IPS-18a (cell line): ENCODE measurements around the gene VWA3B.

ENCODE experiments used
- H3K27ac ChIP-seq: one replicate; pipeline ENCODE4 v1.5.1; 2013; ENCODE audit warnings: low read length
- H3K27me3 ChIP-seq: one replicate; pipeline ENCODE4 v1.6.1; 2013; ENCODE audit warnings: mild to moderate bottlenecking, low read length; ENCODE audit not compliant: control insufficient read depth, insufficient read depth
- H3K36me3 ChIP-seq: one replicate; pipeline ENCODE4 v1.6.1; 2013; ENCODE audit warnings: low read depth, low read length; ENCODE audit not compliant: control insufficient read depth
- H3K4me1 ChIP-seq: one replicate; pipeline ENCODE4 v1.6.1; 2013; ENCODE audit warnings: low read depth, low read length; ENCODE audit not compliant: control insufficient read depth
- H3K4me3 ChIP-seq: one replicate; pipeline ENCODE4 v1.5.1; 2013; ENCODE audit warnings: low read length
- H3K9ac ChIP-seq: one replicate; pipeline ENCODE4 v1.6.1; 2013; ENCODE audit warnings: mild to moderate bottlenecking, low read length, moderate library complexity
- H3K9me3 ChIP-seq: one replicate; pipeline ENCODE4 v1.6.1; 2013; ENCODE audit warnings: low read depth, low read length; ENCODE audit not compliant: control insufficient read depth

Gene VWA3B

GRCh38 chr2:98181346-98181745 is 94.4 kb downstream of the VWA3B start:
- H3K27ac ChIP-seq, result no peak overlapping the region
- no peak overlapping the region for H3K9ac ChIP-seq
- H3K36me3 ChIP-seq, result no peaks in the 10 kb centered on the region
- H3K27me3 ChIP-seq, result no peaks in the 10 kb centered on the region
- no peaks in the 10 kb centered on the region for H3K9me3 ChIP-seq
- no peak overlapping the region for H3K4me3 ChIP-seq
- peaks cover 11% of the 10 kb centered on the region for H3K4me1 ChIP-seq

GRCh38 chr2:98185801-98186200 is 98.8 kb downstream of the VWA3B start:
- H3K27me3 ChIP-seq, result no peaks in the 10 kb centered on the region

GRCh38 chr2:98187194-98187593 is 100.2 kb downstream of the VWA3B start:
- no peak overlapping the region for H3K4me3 ChIP-seq
- H3K9me3 ChIP-seq, result no peaks in the 10 kb centered on the region
- H3K27me3 ChIP-seq, result no peaks in the 10 kb centered on the region
- no peak overlapping the region for H3K9ac ChIP-seq
- no peaks in the 10 kb centered on the region for H3K4me1 ChIP-seq
- no peak overlapping the region for H3K27ac ChIP-seq
- no peaks in the 10 kb centered on the region for H3K36me3 ChIP-seq

More at GRCh38 chr2:98185801-98186200, 98.8 kb downstream of the VWA3B start:
- H3K27ac ChIP-seq, result no peak overlapping the region
- no peaks in the 10 kb centered on the region for H3K9me3 ChIP-seq
- H3K4me1 ChIP-seq, result no peaks in the 10 kb centered on the region
- H3K36me3 ChIP-seq, result no peaks in the 10 kb centered on the region
- H3K4me3 ChIP-seq, result no peak overlapping the region
- no peak overlapping the region for H3K9ac ChIP-seq

- Histone ChIP-seq H3K27ac (no peak overlapping the region), H3K27me3 (no peaks in the 10 kb centered on the region), H3K9me3 (no peaks in the 10 kb centered on the region), H3K9ac (no peak overlapping the region), H3K4me1 (no peaks in the 10 kb centered on the region), H3K36me3 (no peaks in the 10 kb centered on the region), H3K4me3 (no peak overlapping the region)
Observed at GRCh38 chr2:98188351-98189046, 101.5 kb downstream of the VWA3B start.

- Histone ChIP-seq H3K27ac (no peak overlapping the region), H3K9me3 (no peaks in the 10 kb centered on the region), H3K9ac (no peak overlapping the region), H3K4me3 (no peak overlapping the region), H3K4me1 (no peaks in the 10 kb centered on the region), H3K36me3 (no peaks in the 10 kb centered on the region), H3K27me3 (no peaks in the 10 kb centered on the region)
Observed at GRCh38 chr2:98191883-98192282, 104.9 kb downstream of the VWA3B start.

GRCh38 chr2:98201576-98201975 is 114.6 kb downstream of the VWA3B start:
- H3K4me1 ChIP-seq, result no peaks in the 10 kb centered on the region
- H3K27me3 ChIP-seq, result no peaks in the 10 kb centered on the region
- H3K9me3 ChIP-seq, result no peaks in the 10 kb centered on the region
- no peaks in the 10 kb centered on the region for H3K36me3 ChIP-seq
- H3K4me3 ChIP-seq, result no peak overlapping the region
- H3K27ac ChIP-seq, result no peak overlapping the region
- no peak overlapping the region for H3K9ac ChIP-seq

GRCh38 chr2:98205889-98206288 is 118.9 kb downstream of the VWA3B start:
- Histone ChIP-seq H3K27ac (no peak overlapping the region), H3K36me3 (no peaks in the 10 kb centered on the region), H3K9me3 (no peaks in the 10 kb centered on the region), H3K27me3 (no peaks in the 10 kb centered on the region), H3K4me1 (no peaks in the 10 kb centered on the region), H3K9ac (no peak overlapping the region), H3K4me3 (no peak overlapping the region)

- H3K9ac ChIP-seq, result no peak overlapping the region
- H3K27me3 ChIP-seq, result no peaks in the 10 kb centered on the region
- no peak overlapping the region for H3K27ac ChIP-seq
- no peaks in the 10 kb centered on the region for H3K9me3 ChIP-seq
- no peak overlapping the region for H3K4me3 ChIP-seq
- no peaks in the 10 kb centered on the region for H3K36me3 ChIP-seq
- H3K4me1 ChIP-seq, result peaks cover 4% of the 10 kb centered on the region
Observed at GRCh38 chr2:98212092-98213000, 125.4 kb downstream of the VWA3B start.

GRCh38 chr2:98216616-98217015 is 129.6 kb downstream of the VWA3B start:
- no peaks in the 10 kb centered on the region for H3K36me3 ChIP-seq
- H3K27ac ChIP-seq, result no peak overlapping the region
- no peak overlapping the region for H3K4me3 ChIP-seq
- H3K4me1 ChIP-seq, result peaks cover 4% of the 10 kb centered on the region
- H3K27me3 ChIP-seq, result no peaks in the 10 kb centered on the region
- no peaks in the 10 kb centered on the region for H3K9me3 ChIP-seq
- no peak overlapping the region for H3K9ac ChIP-seq

- H3K4me3 ChIP-seq, result no peak overlapping the region
- H3K4me1 ChIP-seq, result no peaks in the 10 kb centered on the region
- no peaks in the 10 kb centered on the region for H3K9me3 ChIP-seq
- H3K27ac ChIP-seq, result no peak overlapping the region
- no peaks in the 10 kb centered on the region for H3K27me3 ChIP-seq
- no peaks in the 10 kb centered on the region for H3K36me3 ChIP-seq
- no peak overlapping the region for H3K9ac ChIP-seq
Observed at GRCh38 chr2:98219152-98219551, 132.2 kb downstream of the VWA3B start.

GRCh38 chr2:98233941-98234340 is 147.0 kb downstream of the VWA3B start:
- no peaks in the 10 kb centered on the region for H3K27me3 ChIP-seq
- H3K4me1 ChIP-seq, result no peaks in the 10 kb centered on the region
- no peaks in the 10 kb centered on the region for H3K36me3 ChIP-seq
- H3K9me3 ChIP-seq, result no peaks in the 10 kb centered on the region
- no peak overlapping the region for H3K4me3 ChIP-seq
- no peak overlapping the region for H3K9ac ChIP-seq
- H3K27ac ChIP-seq, result no peak overlapping the region
